ENCODE data around the gene MAPK8IP3.

Gene MAPK8IP3

GRCh38 chr16:1676661-1677060 lies 29.3 kb upstream of the MAPK8IP3 start:
- Histone ChIP-seq H3K9me3 (ENCODE audit: insufficient read depth, low read length) (no peaks in the 10 kb centered on the region), H3K4me2 (ENCODE audit: low read depth, low read length, poor library complexity, severe bottlenecking) (no peak overlapping the region), H2AFZ (ENCODE audit: low read depth, low read length, severe bottlenecking) (no peak overlapping the region), H3K27ac (ENCODE audit: low read depth, low read length) (no peak overlapping the region), H3K79me2 (ENCODE audit: insufficient read depth, low read length) (peaks cover 34% of the 10 kb centered on the region), H3K36me3 (ENCODE audit: low read length) (no peaks in the 10 kb centered on the region), H3K9ac (ENCODE audit: low read length) (no peak overlapping the region), H3F3A (ENCODE audit: insufficient read depth) (no peaks in the 10 kb centered on the region), H4K20me1 (ENCODE audit: low read depth, low read length) (0 out of 2 replicates have a peak, but pooled peaks cover 3% of the 10 kb centered on the region), H3K9me2 (replicated peaks; ENCODE audit: insufficient read depth, low read length) (no peaks in the 10 kb centered on the region), H3K4me3 (ENCODE audit: insufficient read depth, low read length, poor library complexity, severe bottlenecking) (no peak overlapping the region), H3K27me3 (ENCODE audit: low read length) (no peaks in the 10 kb centered on the region)
- TF ChIP-seq EZH2phosphoT487 (conservative IDR thresholded peaks at IDR 0.05; ENCODE audit: low read length) (no peak), CTCF (IDR thresholded peaks at IDR 0.05; ENCODE audit: insufficient read depth, low read length, poor library complexity, severe bottlenecking) (no peak)

GRCh38 chr16:1677339-1677738 lies 28.7 kb upstream of the MAPK8IP3 start:
- Histone ChIP-seq H3K4me2 (ENCODE audit: low read depth, low read length, poor library complexity, severe bottlenecking) (peak overlapping the region; percentile 75), H3K27ac (ENCODE audit: low read depth, low read length) (peak overlapping the region; percentile 37; the same call in 1 of the 2 replicates), H3K9me3 (ENCODE audit: insufficient read depth, low read length) (no peaks in the 10 kb centered on the region), H2AFZ (ENCODE audit: low read depth, low read length, severe bottlenecking) (peak overlapping the region; percentile 22), H3K4me3 (ENCODE audit: insufficient read depth, low read length, poor library complexity, severe bottlenecking) (peak overlapping the region; percentile 44), H3K9ac (ENCODE audit: low read length) (peak overlapping the region; percentile 98; the same call in 1 of the 2 replicates), H3K27me3 (ENCODE audit: low read length) (no peaks in the 10 kb centered on the region), H4K20me1 (ENCODE audit: low read depth, low read length) (0 out of 2 replicates have a peak, but pooled peaks cover 3% of the 10 kb centered on the region), H3K36me3 (ENCODE audit: low read length) (no peaks in the 10 kb centered on the region), H3K9me2 (replicated peaks; ENCODE audit: insufficient read depth, low read length) (no peaks in the 10 kb centered on the region), H3K79me2 (ENCODE audit: insufficient read depth, low read length) (peaks cover 40% of the 10 kb centered on the region), H3F3A (ENCODE audit: insufficient read depth) (no peaks in the 10 kb centered on the region)
- TF ChIP-seq EZH2phosphoT487 (conservative IDR thresholded peaks at IDR 0.05; ENCODE audit: low read length): no peak

GRCh38 chr16:1677942-1678499 lies 28.0 kb upstream of the MAPK8IP3 start, which contains the start of gene JPT2:
Gene JPT2 (plus strand): TSS chr16:1678279. CDS start chr16:1678313, 34 bp downstream.
- H3K27me3 ChIP-seq (ENCODE audit: low read length): no peaks in the 10 kb centered on the region
- peak within 1 kb of the TSS; percentile 75 for H3K4me2 ChIP-seq (ENCODE audit: low read depth, low read length, poor library complexity, severe bottlenecking)
- H3K4me3 ChIP-seq (ENCODE audit: insufficient read depth, low read length, poor library complexity, severe bottlenecking): peak within 1 kb of the TSS; percentile 92
- peak within 1 kb of the TSS; percentile 36 for H2AFZ ChIP-seq (ENCODE audit: low read depth, low read length, severe bottlenecking)
- H3F3A ChIP-seq (ENCODE audit: insufficient read depth): no peaks in the 10 kb centered on the region
- H3K9ac ChIP-seq (ENCODE audit: low read length): peak within 1 kb of the TSS; percentile 98
- H3K9me3 ChIP-seq (ENCODE audit: insufficient read depth, low read length): no peaks in the 10 kb centered on the region
- H4K20me1 ChIP-seq (ENCODE audit: low read depth, low read length): 0 out of 2 replicates have a peak, but pooled peaks cover 3% of the 10 kb centered on the region
- peak within 1 kb of the TSS; percentile 59 for H3K27ac ChIP-seq (ENCODE audit: low read depth, low read length)
- peaks cover 46% of the 10 kb centered on the region for H3K79me2 ChIP-seq (ENCODE audit: insufficient read depth, low read length)
- TF ChIP-seq CTCF (IDR thresholded peaks at IDR 0.05; ENCODE audit: insufficient read depth, low read length, poor library complexity, severe bottlenecking): no peak
- TF ChIP-seq EZH2phosphoT487 (conservative IDR thresholded peaks at IDR 0.05; ENCODE audit: low read length): no peak
- H3K9me2 ChIP-seq (replicated peaks; ENCODE audit: insufficient read depth, low read length): no peaks in the 10 kb centered on the region
- no peaks in the 10 kb centered on the region for H3K36me3 ChIP-seq (ENCODE audit: low read length)

GRCh38 chr16:1678500-1679098 lies 27.4 kb upstream of the MAPK8IP3 start:
- peaks cover 6% of the 10 kb centered on the region; the same call in 1 of the 2 replicates for H4K20me1 ChIP-seq (ENCODE audit: low read depth, low read length)
- H3K9me2 ChIP-seq (replicated peaks; ENCODE audit: insufficient read depth, low read length): no peaks in the 10 kb centered on the region
- no peaks in the 10 kb centered on the region for H3K27me3 ChIP-seq (ENCODE audit: low read length)
- peak overlapping the region; percentile 64 for H3K4me2 ChIP-seq (ENCODE audit: low read depth, low read length, poor library complexity, severe bottlenecking)
- no peaks in the 10 kb centered on the region for H3K36me3 ChIP-seq (ENCODE audit: low read length)
- H3K4me3 ChIP-seq (ENCODE audit: insufficient read depth, low read length, poor library complexity, severe bottlenecking): peak overlapping the region; percentile 92
- H3K9ac ChIP-seq (ENCODE audit: low read length): peak overlapping the region; percentile 98
- peaks cover 52% of the 10 kb centered on the region for H3K79me2 ChIP-seq (ENCODE audit: insufficient read depth, low read length)
- no peaks in the 10 kb centered on the region for H3F3A ChIP-seq (ENCODE audit: insufficient read depth)
- H2AFZ ChIP-seq (ENCODE audit: low read depth, low read length, severe bottlenecking): peak overlapping the region; percentile 36
- TF ChIP-seq EZH2phosphoT487 (conservative IDR thresholded peaks at IDR 0.05; ENCODE audit: low read length) (no peak), CTCF (IDR thresholded peaks at IDR 0.05; ENCODE audit: insufficient read depth, low read length, poor library complexity, severe bottlenecking) (no peak)
- H3K27ac ChIP-seq (ENCODE audit: low read depth, low read length): peak overlapping the region; percentile 59
- H3K9me3 ChIP-seq (ENCODE audit: insufficient read depth, low read length): no peaks in the 10 kb centered on the region

Data from SU-DHL-6 (cell line).